HG03521 (cell line): ENCODE measurements around the gene PPA1.
"Not testable (repeated sequence)": the region's sequence is repeated elsewhere in the genome, so short reads cannot be mapped to it uniquely, and the experiment has no call there.

Source experiments
- ATAC-seq: cut with Tn5 transposase; IDR thresholded peaks from one replicate; pipeline ENCODE4 v1.9.1; 2021; ENCODE audit warnings: mild to moderate bottlenecking, moderate library complexity; ENCODE audit not compliant: unreplicated experiment

Gene PPA1

GRCh38 chr10:70233109-70233938 lies at the start of gene PPA1:
Gene PPA1, minus strand, starts transcription at chr10:70233429. Its CDS starts 102 bp downstream, at chr10:70233327.
- ATAC-seq: peak; percentile 93

GRCh38 chr10:70281609-70282008 lies 48.4 kb upstream of the PPA1 start:
- ATAC-seq: no peak

- ATAC-seq: no peak
Measured at GRCh38 chr10:70280099-70280498, 46.9 kb upstream of the PPA1 start.

- no peak for ATAC-seq
Measured at GRCh38 chr10:70277396-70278030, 44.3 kb upstream of the PPA1 start.

GRCh38 chr10:70274643-70275042 lies 41.4 kb upstream of the PPA1 start:
- no peak for ATAC-seq

GRCh38 chr10:70272925-70273316 lies 39.7 kb upstream of the PPA1 start:
- ATAC-seq: no peak

- no peak for ATAC-seq
Measured at GRCh38 chr10:70271996-70272924, 39.0 kb upstream of the PPA1 start.

GRCh38 chr10:70270952-70271351 lies 37.7 kb upstream of the PPA1 start:
- no peak for ATAC-seq

GRCh38 chr10:70269741-70270140 lies 36.5 kb upstream of the PPA1 start:
- ATAC-seq: no peak

GRCh38 chr10:70268376-70268775 lies 35.1 kb upstream of the PPA1 start:
- ATAC-seq: no peak

GRCh38 chr10:70267161-70267933 lies 34.1 kb upstream of the PPA1 start:
- ATAC-seq: no peak

- no peak for ATAC-seq
Measured at GRCh38 chr10:70266701-70267100, 33.5 kb upstream of the PPA1 start.

GRCh38 chr10:70266056-70266455 lies 32.8 kb upstream of the PPA1 start:
- ATAC-seq: no peak

GRCh38 chr10:70265032-70265689 lies 31.9 kb upstream of the PPA1 start:
- ATAC-seq: no peak

GRCh38 chr10:70260734-70261133 lies 27.5 kb upstream of the PPA1 start:
- ATAC-seq: no peak

- no peak for ATAC-seq
Measured at GRCh38 chr10:70260259-70260658, 27.0 kb upstream of the PPA1 start.

- ATAC-seq: no peak
Measured at GRCh38 chr10:70258216-70258615, 25.0 kb upstream of the PPA1 start.

- ATAC-seq: not testable (repeated sequence)
Measured at GRCh38 chr10:70257816-70258215, 24.6 kb upstream of the PPA1 start.

- ATAC-seq: no peak
Measured at GRCh38 chr10:70256463-70256862, 23.2 kb upstream of the PPA1 start.
